ENCODE results near the gene MYL4.

Gene MYL4

DNA sequence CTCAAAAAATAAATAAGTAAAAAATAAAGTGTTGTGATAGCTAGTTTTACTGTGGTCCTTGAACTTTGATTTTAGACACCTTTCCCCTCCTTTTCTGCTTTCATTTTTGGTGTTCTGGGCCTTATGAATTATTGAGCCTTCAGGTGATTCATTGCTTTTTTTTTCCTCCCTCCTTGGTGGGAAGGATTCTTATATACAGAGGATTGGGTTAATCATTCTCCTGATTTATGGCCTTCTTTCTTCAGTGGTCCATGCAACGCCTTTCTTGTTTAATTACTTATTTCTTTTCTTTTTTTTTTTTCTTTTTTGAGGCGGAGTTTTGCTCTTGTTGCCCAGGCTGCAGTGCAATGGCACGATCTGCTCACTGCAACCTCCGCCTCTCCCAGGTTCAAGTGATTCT is 8.0 kb upstream of the MYL4 start:
- POLR2A ChIA-PET: no interaction called here
- no peak for TF ChIP-seq CTCF (IDR thresholded peaks at IDR 0.05; ENCODE audit: insufficient read depth, low read length, missing control alignments)
- no peak overlapping the region for H3K4me3 ChIP-seq (ENCODE audit: low read depth, low read length)
- CTCF ChIA-PET: interaction anchor here (1.9 kb wide), 1 partner anchor 11 kb away, joined by 4 read pairs; no protein-coding TSS in a partner anchor
- no peak for DNase-seq (ENCODE audit: low read depth, low spot score)

GRCh38 chr17:47203984-47204721 is 5.0 kb upstream of the MYL4 start:
- no peak for TF ChIP-seq CTCF (IDR thresholded peaks at IDR 0.05; ENCODE audit: insufficient read depth, low read length, missing control alignments)
- ChIA-PET POLR2A (interaction anchor here (1.0 kb wide), 1 partner anchor 15 kb away, joined by 4 read pairs; the partner anchor contains the start of gene CDC27), CTCF (interaction anchor here (1.0 to 1.5 kb wide), 3 partner anchors 19 to 26 kb away, joined by 3 read pairs; no protein-coding TSS in a partner anchor)
- DNase-seq (ENCODE audit: low read depth, low spot score): no peak
- H3K4me3 ChIP-seq (ENCODE audit: low read depth, low read length): no peak overlapping the region

DNA sequence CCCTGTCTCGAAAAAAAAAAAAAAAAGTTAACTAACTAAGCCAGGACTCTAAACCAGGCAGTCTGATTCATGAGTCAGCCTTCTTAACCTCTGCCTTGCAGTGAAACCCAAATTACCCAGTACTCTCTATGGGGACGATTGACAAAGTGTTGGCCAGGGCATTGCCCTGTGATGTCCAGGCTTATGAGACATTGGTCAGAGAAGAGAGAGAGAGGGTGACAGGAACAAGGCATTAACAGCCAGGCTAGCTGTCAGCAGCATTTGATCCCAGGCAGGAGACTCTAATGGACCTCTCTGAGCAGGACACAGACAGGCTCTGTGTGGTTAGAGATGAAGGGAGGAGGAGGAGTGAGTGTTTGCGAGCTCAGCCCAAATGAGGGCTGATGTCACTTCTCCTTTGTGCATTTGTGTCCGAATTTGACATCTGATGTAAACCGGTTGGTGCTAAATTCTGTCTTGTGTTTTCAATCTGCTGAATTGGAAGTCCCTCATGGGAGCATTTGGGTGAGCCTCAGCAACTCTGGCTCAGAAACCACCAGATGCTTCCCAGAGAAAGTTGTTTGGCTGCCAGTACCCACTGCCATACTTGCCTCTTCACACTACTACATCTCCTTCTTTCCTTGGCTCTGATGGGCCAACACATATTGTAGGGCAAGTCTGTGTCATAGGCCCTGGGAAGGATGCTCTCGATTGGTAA is 4.3 kb upstream of the MYL4 start:
- ChIA-PET CTCF (interaction anchor here (0.6 to 1.5 kb wide), 2 partner anchors 25 to 143 kb away, joined by 3 read pairs; no protein-coding TSS in a partner anchor), POLR2A (interaction anchor here (1.0 kb wide), 1 partner anchor 16 kb away, joined by 4 read pairs; the partner anchor contains the start of gene CDC27)
- H3K4me3 ChIP-seq (ENCODE audit: low read depth, low read length): no peak overlapping the region
- no peak for TF ChIP-seq CTCF (IDR thresholded peaks at IDR 0.05; ENCODE audit: insufficient read depth, low read length, missing control alignments)
- DNase-seq (ENCODE audit: low read depth, low spot score): no peak

DNA sequence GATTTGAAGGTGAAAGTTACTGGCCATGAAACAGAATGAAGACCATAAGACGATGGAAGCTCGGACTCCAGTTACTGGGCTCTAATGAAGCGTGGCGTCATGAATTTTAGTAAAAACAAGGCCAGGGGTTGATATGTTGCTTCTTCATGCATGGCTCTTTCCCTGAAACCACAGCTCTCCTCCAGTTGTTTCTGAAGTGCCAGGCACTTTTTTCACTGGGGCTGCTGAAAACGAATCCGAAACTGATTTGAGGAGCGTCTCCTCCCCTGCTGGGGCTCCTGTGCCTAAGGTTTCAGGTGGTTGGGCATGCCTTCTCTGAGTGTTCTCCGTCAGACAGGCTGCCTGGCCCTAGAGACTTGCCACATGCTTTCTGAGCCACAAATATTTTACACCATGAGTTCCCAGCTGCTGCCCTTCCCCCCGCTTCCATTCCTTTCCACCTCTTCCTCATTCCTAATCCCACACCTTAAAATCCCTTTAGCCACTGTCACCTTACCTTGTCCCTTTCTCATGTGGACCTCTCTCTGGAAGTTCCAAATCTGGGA is 3.7 kb upstream of the MYL4 start:
- no peak for TF ChIP-seq CTCF (IDR thresholded peaks at IDR 0.05; ENCODE audit: insufficient read depth, low read length, missing control alignments)
- ChIA-PET CTCF (interaction anchor here (0.6 to 3.9 kb wide), 4 partner anchors 25 to 143 kb away, joined by 3 to 16 read pairs (median 3); no protein-coding TSS in a partner anchor), POLR2A (no interaction called here)
- peak; percentile 63 for DNase-seq (ENCODE audit: low read depth, low spot score)
- H3K4me3 ChIP-seq (ENCODE audit: low read depth, low read length): no peak overlapping the region; the same call in 1 of the 2 replicates

DNA sequence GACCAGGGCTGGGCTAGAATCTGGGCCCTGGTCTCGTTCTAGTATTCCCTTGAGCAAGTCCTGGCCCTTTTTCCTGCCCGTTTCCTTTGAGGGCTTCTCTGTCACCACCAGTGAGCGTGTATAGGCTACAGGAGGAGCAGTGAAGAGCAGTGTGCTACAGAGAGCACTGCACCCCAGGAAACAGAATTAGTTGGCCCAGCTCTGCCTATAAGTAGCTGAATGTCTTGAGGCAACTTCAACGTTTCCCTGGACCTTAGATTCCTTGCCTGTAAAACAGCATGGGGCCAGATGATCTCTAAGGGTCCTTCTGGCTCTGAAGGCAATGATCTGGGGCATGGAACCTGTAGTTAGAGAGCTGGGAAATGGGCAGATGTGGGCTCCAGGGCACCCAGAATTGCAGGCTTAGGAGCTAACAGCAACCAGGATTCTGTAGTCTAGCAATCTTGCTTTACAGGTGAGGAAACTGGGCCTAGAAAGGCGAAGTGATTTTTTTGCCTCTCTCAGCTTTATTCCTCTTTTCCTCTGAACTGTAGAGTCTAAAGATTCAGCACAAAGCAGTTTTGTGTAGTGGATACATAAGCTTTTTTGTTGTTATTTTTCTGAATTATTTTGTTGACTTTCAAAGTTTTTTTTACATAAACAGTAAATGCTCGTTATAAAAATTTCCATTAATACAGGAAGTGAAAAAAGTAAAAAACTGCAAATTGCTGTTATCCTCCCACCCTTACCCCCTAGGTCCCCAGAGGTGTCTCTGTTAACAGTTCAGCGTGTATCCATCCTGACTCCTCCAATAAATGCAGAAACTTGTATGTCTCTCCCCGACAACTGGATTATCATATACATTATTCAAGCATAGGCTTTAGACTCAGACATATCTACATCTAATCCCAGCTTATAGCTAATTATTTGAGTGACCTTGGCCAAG is 1.7 kb upstream of the MYL4 start:
- CTCF ChIA-PET: interaction anchor here (1.2 to 3.9 kb wide), 5 partner anchors 12 to 108 kb away, joined by 3 to 18 read pairs (median 10); no protein-coding TSS in a partner anchor
- no peak for TF ChIP-seq CTCF (IDR thresholded peaks at IDR 0.05; ENCODE audit: insufficient read depth, low read length, missing control alignments)
- POLR2A ChIA-PET: no interaction called here
- no peak overlapping the region for H3K4me3 ChIP-seq (ENCODE audit: low read depth, low read length)
- DNase-seq (ENCODE audit: low read depth, low spot score): no peak

All from AG04449 (cell line).